ENCODE measurements around the gene NFASC.

NFASC gene

GRCh38 chr1:204979891-204980649 is 109.4 kb downstream of the NFASC start:
- DNase-seq (ENCODE audit: low read depth) = no peak
- no peak overlapping the region for H3K4me3 ChIP-seq (ENCODE audit: low read depth, low read length)
- no peak for TF ChIP-seq CTCF (IDR thresholded peaks at IDR 0.05; ENCODE audit: control insufficient read depth, extremely low read depth, insufficient read depth)

- no peak for TF ChIP-seq CTCF (IDR thresholded peaks at IDR 0.05; ENCODE audit: control insufficient read depth, extremely low read depth, insufficient read depth)
- DNase-seq (ENCODE audit: low read depth) = no peak
- no peak overlapping the region for H3K4me3 ChIP-seq (ENCODE audit: low read depth, low read length)
Measured at GRCh38 chr1:204980840-204981405, 110.3 kb downstream of the NFASC start.

GRCh38 chr1:204983136-204983535 is 112.5 kb downstream of the NFASC start:
- DNase-seq (ENCODE audit: low read depth) = no peak
- TF ChIP-seq CTCF (IDR thresholded peaks at IDR 0.05; ENCODE audit: control insufficient read depth, extremely low read depth, insufficient read depth) = no peak
- H3K4me3 ChIP-seq (ENCODE audit: low read depth, low read length) = no peak overlapping the region

- TF ChIP-seq CTCF (IDR thresholded peaks at IDR 0.05; ENCODE audit: control insufficient read depth, extremely low read depth, insufficient read depth) = no peak
- no peak overlapping the region for H3K4me3 ChIP-seq (ENCODE audit: low read depth, low read length)
- no peak for DNase-seq (ENCODE audit: low read depth)
Measured at GRCh38 chr1:204983881-204984280, 113.2 kb downstream of the NFASC start.

GRCh38 chr1:204984499-204984898 is 113.8 kb downstream of the NFASC start:
- H3K4me3 ChIP-seq (ENCODE audit: low read depth, low read length) = no peak overlapping the region
- DNase-seq (ENCODE audit: low read depth) = no peak
- no peak for TF ChIP-seq CTCF (IDR thresholded peaks at IDR 0.05; ENCODE audit: control insufficient read depth, extremely low read depth, insufficient read depth)

GRCh38 chr1:204986181-204986580 is 115.5 kb downstream of the NFASC start:
- H3K4me3 ChIP-seq (ENCODE audit: low read depth, low read length) = no peak overlapping the region
- no peak for DNase-seq (ENCODE audit: low read depth)
- no peak for TF ChIP-seq CTCF (IDR thresholded peaks at IDR 0.05; ENCODE audit: control insufficient read depth, extremely low read depth, insufficient read depth)

GRCh38 chr1:204987689-204988088 is 117.0 kb downstream of the NFASC start:
- H3K4me3 ChIP-seq (ENCODE audit: low read depth, low read length) = no peak overlapping the region
- DNase-seq (ENCODE audit: low read depth) = no peak
- TF ChIP-seq CTCF (IDR thresholded peaks at IDR 0.05; ENCODE audit: control insufficient read depth, extremely low read depth, insufficient read depth) = no peak

All from LNCaP clone FGC (cell line).